Measurements from ENCODE around the gene PUS10. TPM values are rescaled to one million over a fixed set of nuclear protein-coding genes. Genes with fewer than 3 reads are reported as not detected.

The PUS10 gene
- total RNA-seq, 1 experiment from 2014 or later = 5.6 TPM

- Histone ChIP-seq H3K27me3 (ENCODE audit: insufficient read depth, low read length) (no peaks in the 10 kb centered on the region), H3K4me3 (replicated peaks in 1 of 2; ENCODE audit: low read depth in 1 of 2, low read length in 2 of 2) (no peak overlapping the region), H3K4me2 (ENCODE audit: low read length) (no peak overlapping the region), H3K27ac (ENCODE audit: low read depth, low read length) (no peak overlapping the region), H3K9ac (ENCODE audit: low read length) (no peak overlapping the region), H2AFZ (ENCODE audit: low read depth, low read length, poor library complexity, severe bottlenecking) (no peak overlapping the region), H3K36me3 (ENCODE audit: control insufficient read depth in 1 of 2, insufficient read depth in 2 of 2, low read length in 2 of 2) (no peaks in the 10 kb centered on the region), H3K9me2 (ENCODE audit: insufficient read depth) (no peaks in the 10 kb centered on the region), H3K4me1 (ENCODE audit: control insufficient read depth in 1 of 2, insufficient read depth in 2 of 2, low read length in 2 of 2) (peaks cover 8 to 9% of the 10 kb centered on the region in 2 experiments), H4K20me1 (ENCODE audit: insufficient read depth) (no peaks in the 10 kb centered on the region), H3K9me3 (ENCODE audit: control insufficient read depth in 1 of 2, insufficient read depth in 1 of 2, low read depth in 1 of 2, low read length in 2 of 2) (no peaks in the 10 kb centered on the region), H3K79me2 (ENCODE audit: insufficient read depth, low read length) (peaks cover 42% of the 10 kb centered on the region)
- ChIA-PET CTCF (no interaction called here), RAD21 (ENCODE audit: low non-redundant PET in 1 of 2, low total read pairs in 2 of 2, uncharacterized antibody in 2 of 2, unreplicated experiment in 2 of 2) (no interaction called here), POLR2A (no interaction called here)
- DNase-seq (ENCODE audit: low read depth, low spot score) (no peak), ATAC-seq (no peak)
- intact Hi-C loops (cut with micrococcal nuclease) = no loop called here
- no TSS peak for BruUV-seq (replicated peaks)
- TF ChIP-seq MAX (IDR thresholded peaks at IDR 0.05) = no peak
- TF ChIP-seq EZH2 (IDR thresholded peaks at IDR 0.05) = no peak
- no peak for TF ChIP-seq ELF1 (IDR thresholded peaks at IDR 0.05; ENCODE audit: borderline replicate concordance, low read depth)
- no peak for TF ChIP-seq CEBPB (IDR thresholded peaks at IDR 0.05; ENCODE audit: low read depth)
- no peak for TF ChIP-seq SP1 (IDR thresholded peaks at IDR 0.05; ENCODE audit: low read depth)
- no peak for TF ChIP-seq CBX3 (IDR thresholded peaks at IDR 0.05; ENCODE audit: low read depth)
- TF ChIP-seq REST (IDR thresholded peaks at IDR 0.05; ENCODE audit: low read depth) = no peak
These were observed 5.6 kb upstream of the PUS10 start for GRCh38 chr2:61023670-61024069.

- H3K4me1 ChIP-seq (ENCODE audit: control insufficient read depth in 1 of 2, insufficient read depth in 2 of 2, low read length in 2 of 2) = peaks cover 9 to 12% of the 10 kb centered on the region in 2 experiments
- DNase-seq (ENCODE audit: low read depth, low spot score) (no peak), ATAC-seq (no peak)
- no peaks in the 10 kb centered on the region for H4K20me1 ChIP-seq (ENCODE audit: insufficient read depth)
- ChIA-PET CTCF (no interaction called here), POLR2A (no interaction called here), RAD21 (ENCODE audit: low non-redundant PET in 1 of 2, low total read pairs in 2 of 2, uncharacterized antibody in 2 of 2, unreplicated experiment in 2 of 2) (no interaction called here)
- intact Hi-C loops (cut with micrococcal nuclease) = no loop called here
- no peak overlapping the region for H3K4me3 ChIP-seq (replicated peaks in 1 of 2; ENCODE audit: low read depth in 1 of 2, low read length in 2 of 2)
- H3K9ac ChIP-seq (ENCODE audit: low read length) = no peak overlapping the region
- no peak overlapping the region for H2AFZ ChIP-seq (ENCODE audit: low read depth, low read length, poor library complexity, severe bottlenecking)
- peaks cover 52% of the 10 kb centered on the region for H3K79me2 ChIP-seq (ENCODE audit: insufficient read depth, low read length)
- BruUV-seq (replicated peaks) = no TSS peak
- H3K9me2 ChIP-seq (ENCODE audit: insufficient read depth) = no peaks in the 10 kb centered on the region
- no peaks in the 10 kb centered on the region for H3K36me3 ChIP-seq (ENCODE audit: control insufficient read depth in 1 of 2, insufficient read depth in 2 of 2, low read length in 2 of 2)
- H3K27ac ChIP-seq (ENCODE audit: low read depth, low read length) = no peak overlapping the region
- H3K4me2 ChIP-seq (ENCODE audit: low read length) = no peak overlapping the region
- H3K27me3 ChIP-seq (ENCODE audit: insufficient read depth, low read length) = no peaks in the 10 kb centered on the region
- no peaks in the 10 kb centered on the region for H3K9me3 ChIP-seq (ENCODE audit: control insufficient read depth in 1 of 2, insufficient read depth in 1 of 2, low read depth in 1 of 2, low read length in 2 of 2)
- TF ChIP-seq CTCF (IDR thresholded peaks at IDR 0.05 in 2 of 3, conservative IDR thresholded peaks at IDR 0.05 in 1 of 3; ENCODE audit: borderline replicate concordance in 1 of 3, insufficient read depth in 1 of 3, low read depth in 2 of 3, low read length in 2 of 3) (no peak), FOSL1 (IDR thresholded peaks at IDR 0.05; ENCODE audit: low read depth) (no peak), YY1 (IDR thresholded peaks at IDR 0.05; ENCODE audit: extremely low read depth, insufficient replicate concordance, low read depth, low read length) (no peak), ELF1 (IDR thresholded peaks at IDR 0.05; ENCODE audit: borderline replicate concordance, low read depth) (no peak), JUND (IDR thresholded peaks at IDR 0.05) (no peak), TCF7L2 (IDR thresholded peaks at IDR 0.05; ENCODE audit: borderline replicate concordance, extremely low read depth, insufficient read depth, insufficient read length) (no peak), POLR2A (IDR thresholded peaks at IDR 0.05; ENCODE audit: borderline replicate concordance, extremely low read depth, insufficient read depth, insufficient read length) (no peak), SIN3A (IDR thresholded peaks at IDR 0.05; ENCODE audit: low read depth) (no peak), EZH2 (IDR thresholded peaks at IDR 0.05) (no peak), CEBPB (IDR thresholded peaks at IDR 0.05; ENCODE audit: low read depth) (no peak), ATF3 (IDR thresholded peaks at IDR 0.05) (no peak), ZNF274 (IDR thresholded peaks at IDR 0.05; ENCODE audit: low read depth, low read length) (no peak)
These were observed 3.2 kb upstream of the PUS10 start for GRCh38 chr2:61021228-61021660.

All from HCT116 (cell line).